IMR-90 (cell line): ENCODE results near the gene ARGFX. TPM values are rescaled to one million over a fixed set of nuclear protein-coding genes. Genes with fewer than 3 reads are reported as not detected.

Experiments used
- ATAC-seq: fragments of 200-7000 bp; cut with Tn5 transposase; 2 replicates; pipeline ENCODE4 v1.9.1; 2020; ENCODE audit warnings: low read depth, mild to moderate bottlenecking, moderate library complexity
- BruUV-seq: library from RNA; stranded (reverse); fragments of 400-500 nt; replicated peaks from 2 replicates; lab custom pipeline; 2021; lab: Mats Ljungman, UMichigan
- CTCF ChIA-PET: fragments of 300-600 bp; formaldehyde crosslinking; extraction: SDS; loops from one replicate; lab custom pipeline; 2021; ENCODE audit warnings: antibody characterized with exemption; lab: Yijun Ruan, JAX
- POLR2A ChIA-PET: fragments of 300-600 bp; sonication (Branson Sonifier 250); formaldehyde crosslinking; loops from one replicate; lab custom pipeline; 2022; ENCODE audit warnings: antibody characterized with exemption; ENCODE audit not compliant: unreplicated experiment; lab: Charles Lee
- DNase-seq: peaks from one replicate; pipeline ENCODE4 v3.0.0; 2013
- H2AFZ ChIP-seq: replicated peaks from 2 replicates; pipeline ENCODE3; 2013; ENCODE audit warnings: low read length, mild to moderate bottlenecking; ENCODE audit not compliant: poor library complexity
- H2AK5ac ChIP-seq: 2 replicates; pipeline ENCODE4 v1.6.1; 2013; ENCODE audit warnings: low read depth, low read length, inconsistent platforms
- H2AK9ac ChIP-seq: replicated peaks from 2 replicates; pipeline ENCODE3; 2013; ENCODE audit warnings: mild to moderate bottlenecking, low read depth, low read length, moderate library complexity; ENCODE audit not compliant: poor library complexity
- H2BK120ac ChIP-seq: 2 replicates; pipeline ENCODE4 v1.6.1; 2013; ENCODE audit warnings: low read depth, low read length, inconsistent platforms
- H2BK15ac ChIP-seq: 3 replicates; pipeline ENCODE4 v1.6.1; 2013; ENCODE audit warnings: low read depth, low read length, inconsistent platforms
- H2BK20ac ChIP-seq: 2 replicates; pipeline ENCODE4 v1.6.1; 2013; ENCODE audit warnings: low read depth, mild to moderate bottlenecking, inconsistent platforms, low read length, moderate library complexity
- H2BK5ac ChIP-seq: 2 replicates; pipeline ENCODE4 v1.6.1; 2013; ENCODE audit warnings: mild to moderate bottlenecking, low read depth, low read length, inconsistent platforms; ENCODE audit not compliant: poor library complexity, severe bottlenecking
- H3K14ac ChIP-seq: replicated peaks from 2 replicates; pipeline ENCODE4 v1.6.1; 2013; ENCODE audit warnings: low read depth, low read length, inconsistent platforms
- H3K18ac ChIP-seq: 2 replicates; pipeline ENCODE4 v1.6.1; 2013; ENCODE audit warnings: low read depth, low read length, control low read depth
- H3K23ac ChIP-seq: 2 replicates; pipeline ENCODE4 v1.6.1; 2013; ENCODE audit warnings: low read depth, low read length, inconsistent platforms
- H3K27ac ChIP-seq: 2 replicates; pipeline ENCODE4 v1.5.1; 2013; ENCODE audit warnings: mild to moderate bottlenecking, control low read depth, low read length; ENCODE audit not compliant: insufficient read depth
- H3K27me3 ChIP-seq: 2 replicates; pipeline ENCODE4 v1.6.1; 2013; ENCODE audit warnings: low read length; ENCODE audit not compliant: control insufficient read depth, insufficient read depth
- H3K36me3 ChIP-seq: 2 replicates; pipeline ENCODE4 v1.6.1; 2013; ENCODE audit warnings: low read length, mixed read lengths; ENCODE audit not compliant: control insufficient read depth, insufficient read depth
- H3K4ac ChIP-seq: 2 replicates; pipeline ENCODE4 v1.6.1; 2013; ENCODE audit warnings: low read depth, low read length, inconsistent platforms
- H3K4me1 ChIP-seq: 2 replicates; pipeline ENCODE4 v1.6.1; 2013; ENCODE audit warnings: low read length, mixed read lengths; ENCODE audit not compliant: control insufficient read depth, insufficient read depth
- H3K4me2 ChIP-seq: 2 replicates; pipeline ENCODE4 v1.6.1; 2013; ENCODE audit warnings: low read depth, mild to moderate bottlenecking, control low read depth, low read length, moderate library complexity
- H3K4me3 ChIP-seq: 2 replicates; pipeline ENCODE4 v1.5.1; 2013; ENCODE audit warnings: low read depth, mild to moderate bottlenecking, control low read depth, low read length, moderate library complexity; ENCODE audit not compliant: insufficient read depth
- H3K56ac ChIP-seq: 2 replicates; pipeline ENCODE4 v1.6.1; 2013; ENCODE audit warnings: low read length, inconsistent platforms; ENCODE audit not compliant: insufficient read depth; ENCODE audit errors: extremely low read depth
- H3K79me1 ChIP-seq, 2 experiments: 2 replicates each; pipeline ENCODE4 v1.6.1; 2013; ENCODE audit warnings: low read length in 2 of 2, inconsistent platforms in 1 of 2, low read depth in 1 of 2
- H3K9ac ChIP-seq: 2 replicates; pipeline ENCODE4 v1.6.1; 2013; ENCODE audit warnings: low read depth, low read length, control low read depth
- H3K9me1 ChIP-seq: 2 replicates; pipeline ENCODE4 v1.6.1; 2013; ENCODE audit warnings: low read length, inconsistent platforms; ENCODE audit not compliant: insufficient read depth
- H3K9me3 ChIP-seq: 2 replicates; pipeline ENCODE4 v1.6.1; 2013; ENCODE audit warnings: low read length; ENCODE audit not compliant: control insufficient read depth, insufficient read depth
- H4K20me1 ChIP-seq: 2 replicates; pipeline ENCODE4 v1.6.1; 2013; ENCODE audit warnings: low read length, inconsistent platforms; ENCODE audit not compliant: insufficient read depth
- H4K5ac ChIP-seq: 2 replicates; pipeline ENCODE4 v1.6.1; 2013; ENCODE audit warnings: mild to moderate bottlenecking, low read depth, low read length, control low read depth
- H4K8ac ChIP-seq, 2 experiments: 2 replicates each; pipeline ENCODE4 v1.6.1; 2013; ENCODE audit warnings: low read depth in 2 of 2, low read length in 2 of 2, control low read depth in 1 of 2, inconsistent platforms in 1 of 2
- H4K91ac ChIP-seq: 2 replicates; pipeline ENCODE4 v1.6.1; 2013; ENCODE audit warnings: low read depth, low read length, inconsistent platforms; ENCODE audit not compliant: insufficient read depth
- BHLHE40 ChIP-seq: fragments of 150-350 bp; IDR thresholded peaks from 2 replicates; pipeline ENCODE4 v1.6.1; 2016; ENCODE audit warnings: mild to moderate bottlenecking, low read depth, low read length
- CEBPB ChIP-seq: IDR thresholded peaks from 2 replicates; pipeline ENCODE4 v1.6.1; 2012; ENCODE audit warnings: low read depth, low read length, improper control_type of control experiment
- CTCF ChIP-seq: conservative IDR thresholded peaks from 2 replicates; pipeline ENCODE4 v1.5.1; 2012; ENCODE audit warnings: mild to moderate bottlenecking, low read depth, low read length, improper control_type of control experiment
- FOS ChIP-seq: fragments of 150-350 bp; IDR thresholded peaks from 2 replicates; pipeline ENCODE4 v1.6.1; 2016; ENCODE audit warnings: low read depth, low read length
- MAFK ChIP-seq: IDR thresholded peaks from 2 replicates; pipeline ENCODE4 v1.6.1; 2012; ENCODE audit warnings: low read depth, low read length, improper control_type of control experiment
- POLR2A ChIP-seq: IDR thresholded peaks from 2 replicates; pipeline ENCODE4 v1.6.1; 2012; ENCODE audit warnings: mild to moderate bottlenecking, low read depth, low read length
- RCOR1 ChIP-seq: IDR thresholded peaks from 2 replicates; pipeline ENCODE4 v1.6.1; 2012; ENCODE audit warnings: mild to moderate bottlenecking, low read length, improper control_type of control experiment; ENCODE audit not compliant: insufficient replicate concordance
- WGBS, 2 experiments: methylation state at CpG; one replicate each; pipeline versions ENCODE4 v1.1.5 to v1.1.7; 2013; ENCODE audit warnings: missing lambda C conversion rate in 2 of 2; ENCODE audit not compliant: insufficient read length in 1 of 2; ENCODE audit errors: extremely low coverage in 2 of 2; 5-methylcytosine and 5-hydroxymethylcytosine counted together
- dilution Hi-C: fragments of 300-500 bp; cut with HindIII; formaldehyde crosslinking; loops from one replicate; pipeline ENCODE4 v1.14.3; 2018; ENCODE audit warnings: low sequenced_read_pairs; ENCODE audit not compliant: unreplicated experiment
- in situ Hi-C: fragments of 300-500 bp; cut with MboI; formaldehyde crosslinking; loops from 3 replicates; pipeline ENCODE4 v1.14.3; 2019; ENCODE audit warnings: low sequenced_read_pairs, inconsistent platforms, mixed read lengths
- intact Hi-C: fragments of 100-400 bp; cut with micrococcal nuclease; formaldehyde crosslinking; loops from 2 replicates; pipeline ENCODE4 v1.10.0; 2022
- polyA plus RNA-seq, 3 experiments: library from polyadenylated mRNA; depleted of rRNA; stranded (reverse); fragments of >200 nt; gene quantifications; 2 replicates each; pipeline ENCODE4 v1.2.3, GENCODE V29; 2012; ENCODE audit warnings: low replicate concordance in 1 of 3
- total RNA-seq: library from RNA; depleted of rRNA; stranded (reverse); fragments of >200 nt; gene quantifications from 2 replicates; pipeline ENCODE4 v1.2.3, GENCODE V29; 2012; rRNA removed

The ARGFX gene
- total and polyA plus RNA-seq, 2 of the 4 experiments (the other 2 are of a cell fraction): not detected

GRCh38 chr3:121606106-121606505 lies 38.4 kb downstream of the ARGFX start:
- no peak overlapping the region for H3K4me2 ChIP-seq
- CTCF ChIA-PET: interaction anchor here (1.2 kb wide), 1 partner anchor 14 kb away, joined by 3 read pairs; no protein-coding TSS in a partner anchor
- H3K27ac ChIP-seq: no peak overlapping the region
- no peak overlapping the region for H2BK15ac ChIP-seq
- H3K36me3 ChIP-seq: no peaks in the 10 kb centered on the region
- no peak overlapping the region for H3K14ac ChIP-seq
- H4K20me1 ChIP-seq: no peaks in the 10 kb centered on the region
- H3K9ac ChIP-seq: no peak overlapping the region
- H2AFZ ChIP-seq: no peak overlapping the region
- H3K9me1 ChIP-seq: no peaks in the 10 kb centered on the region
- TF ChIP-seq BHLHE40 (no peak), POLR2A (no peak), FOS (no peak), CEBPB (no peak), CTCF (no peak), MAFK (no peak), RCOR1 (no peak)
- intact Hi-C loops (no loop called here), in situ Hi-C loops (no loop called here), dilution Hi-C loops (no loop called here)
- no peak overlapping the region for H3K18ac ChIP-seq
- no peak overlapping the region for H2AK5ac ChIP-seq
- H4K91ac ChIP-seq: no peak overlapping the region
- POLR2A ChIA-PET: no interaction called here
- BruUV-seq: no TSS peak
- H3K9me3 ChIP-seq: no peaks in the 10 kb centered on the region
- DNase-seq (no peak), ATAC-seq (no peak)
- H2BK5ac ChIP-seq: no peak overlapping the region
- H3K4me1 ChIP-seq: no peaks in the 10 kb centered on the region
- no peak overlapping the region for H2BK20ac ChIP-seq
- H4K8ac ChIP-seq: no peak overlapping the region
- no CpG with 5 or more reads among the region's 4 CpGs for WGBS, 2 experiments
- no peak overlapping the region for H3K56ac ChIP-seq
- H2AK9ac ChIP-seq: no peak overlapping the region
- no peaks in the 10 kb centered on the region for H3K79me1 ChIP-seq
- no peak overlapping the region for H4K5ac ChIP-seq
- no peak overlapping the region for H2BK120ac ChIP-seq
- no peaks in the 10 kb centered on the region for H3K27me3 ChIP-seq
- H3K4ac ChIP-seq: no peak overlapping the region
- H3K23ac ChIP-seq: no peak overlapping the region
- no peak overlapping the region for H3K4me3 ChIP-seq

Other genes with a start within 250 kb of the ARGFX start
- gene POLQ, start 22.0 kb upstream of the ARGFX start, total RNA-seq: 5.0 and 7.5 TPM in 2 replicates
- 1.7 and 1.8 TPM in 2 replicates for gene POLQ, start 22.0 kb upstream of the ARGFX start, polyA plus RNA-seq (2012; rRNA removed)
- not detected in 2 replicates for gene FBXO40, start 25.4 kb downstream of the ARGFX start, total RNA-seq
- gene FBXO40, start 25.4 kb downstream of the ARGFX start, polyA plus RNA-seq (2012; rRNA removed): not detected in 2 replicates
- 0.54 and 0.56 TPM in 2 replicates for gene HCLS1, start 93.0 kb downstream of the ARGFX start, total RNA-seq
- 0.67 and 1.1 TPM in 2 replicates for gene HCLS1, start 93.0 kb downstream of the ARGFX start, polyA plus RNA-seq (2012; rRNA removed)
- 30.3 and 56.1 TPM in 2 replicates for gene GOLGB1, start 181.8 kb downstream of the ARGFX start, total RNA-seq
- 9.1 and 13.3 TPM in 2 replicates for gene GOLGB1, start 181.8 kb downstream of the ARGFX start, polyA plus RNA-seq (2012; rRNA removed)